GM18858 (cell line): ENCODE results near the gene UBE2K.
"Not testable (repeated sequence)": the region's sequence is repeated elsewhere in the genome, so short reads cannot be mapped to it uniquely, and the experiment has no call there.

ENCODE experiments used
- ATAC-seq: cut with Tn5 transposase; IDR thresholded peaks from one replicate; pipeline ENCODE4 v1.9.1; 2021; ENCODE audit not compliant: unreplicated experiment

UBE2K gene

DNA sequence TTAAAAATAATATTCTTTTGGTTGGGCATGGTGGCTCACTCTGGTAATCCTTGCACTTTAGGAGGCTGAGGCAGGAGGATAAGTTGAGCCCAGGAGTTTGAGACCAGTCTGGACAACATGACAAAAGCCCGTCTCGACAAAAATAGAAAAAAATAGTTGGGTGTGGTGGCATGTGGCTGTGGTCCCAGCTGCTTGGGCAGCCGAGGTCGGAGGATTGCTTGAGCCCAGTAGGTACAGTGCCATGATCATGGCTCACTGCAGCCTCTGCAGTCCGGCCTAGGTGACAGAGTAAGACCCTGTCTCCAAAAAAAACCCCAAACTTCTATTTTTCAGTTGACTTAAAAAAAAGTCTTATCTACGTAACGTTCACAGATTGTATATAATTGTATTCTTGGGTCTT is 23.9 kb downstream of the UBE2K start:
- no peak for ATAC-seq

GRCh38 chr4:39729557-39729956 is 31.6 kb downstream of the UBE2K start:
- no peak for ATAC-seq

GRCh38 chr4:39730072-39730471 is 32.1 kb downstream of the UBE2K start:
- no peak for ATAC-seq

GRCh38 chr4:39731908-39732307 is 34.0 kb downstream of the UBE2K start:
- no peak for ATAC-seq

- no peak for ATAC-seq
These were observed 34.8 kb downstream of the UBE2K start for GRCh38 chr4:39732728-39733127.

DNA sequence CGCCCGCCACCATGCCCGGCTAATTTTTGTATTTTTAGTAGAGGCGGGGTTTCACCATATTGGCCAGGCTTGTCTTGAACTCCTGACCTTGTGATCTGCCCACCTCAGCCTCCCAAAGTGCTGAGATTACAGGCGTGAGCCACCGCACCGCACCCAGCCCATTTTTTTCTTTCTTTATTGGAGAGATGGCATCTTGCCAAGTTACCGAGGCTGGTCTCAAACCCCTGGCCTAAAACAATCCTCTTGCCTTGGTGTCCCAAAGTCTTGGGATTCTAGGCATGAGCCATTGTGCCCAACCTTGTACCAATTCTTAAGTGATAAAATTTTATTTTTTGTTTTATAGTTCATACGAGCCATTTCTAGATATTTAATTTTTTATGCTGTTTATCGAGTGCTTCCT is 41.7 kb downstream of the UBE2K start:
- not testable (repeated sequence) for ATAC-seq

GRCh38 chr4:39741401-39741800 is 43.5 kb downstream of the UBE2K start:
- ATAC-seq, result no peak

DNA sequence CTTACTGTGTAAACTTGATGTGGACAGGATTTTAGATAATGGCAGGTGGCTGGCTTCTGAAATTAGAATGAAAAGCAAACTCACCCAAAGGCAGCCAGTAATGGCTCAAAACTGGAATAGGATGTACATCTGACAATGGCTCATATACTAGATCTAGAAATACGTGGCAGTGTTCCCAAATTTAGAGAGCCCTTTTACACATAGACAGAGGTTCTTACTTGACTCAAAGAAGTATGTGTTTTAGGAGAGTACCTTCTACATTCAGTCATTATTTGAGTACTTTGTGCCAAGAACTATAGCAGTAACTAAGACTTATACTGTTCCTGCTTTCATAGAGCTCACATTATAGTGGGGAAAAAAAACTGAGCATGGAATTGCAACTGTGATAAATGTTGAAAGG is 48.0 kb downstream of the UBE2K start:
- no peak for ATAC-seq

DNA sequence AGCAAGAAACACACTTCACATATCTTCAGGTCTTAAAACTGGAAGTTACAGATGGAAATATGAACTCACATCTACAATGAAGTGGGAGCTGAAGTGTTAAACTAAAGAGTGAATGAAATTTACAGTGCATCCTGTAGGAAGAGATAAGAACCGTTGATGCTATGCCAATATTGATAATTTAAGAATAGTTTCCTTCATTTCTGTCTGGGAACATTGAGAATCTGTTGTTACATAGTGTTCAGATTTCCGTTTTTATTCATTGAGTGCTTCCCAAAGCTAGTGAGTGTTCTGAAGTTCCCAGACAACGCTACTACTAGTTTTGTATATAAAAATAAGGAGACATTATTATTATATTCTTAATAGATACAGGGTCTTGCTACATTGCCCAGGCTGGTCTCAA is 52.3 kb downstream of the UBE2K start:
- ATAC-seq, result no peak

DNA sequence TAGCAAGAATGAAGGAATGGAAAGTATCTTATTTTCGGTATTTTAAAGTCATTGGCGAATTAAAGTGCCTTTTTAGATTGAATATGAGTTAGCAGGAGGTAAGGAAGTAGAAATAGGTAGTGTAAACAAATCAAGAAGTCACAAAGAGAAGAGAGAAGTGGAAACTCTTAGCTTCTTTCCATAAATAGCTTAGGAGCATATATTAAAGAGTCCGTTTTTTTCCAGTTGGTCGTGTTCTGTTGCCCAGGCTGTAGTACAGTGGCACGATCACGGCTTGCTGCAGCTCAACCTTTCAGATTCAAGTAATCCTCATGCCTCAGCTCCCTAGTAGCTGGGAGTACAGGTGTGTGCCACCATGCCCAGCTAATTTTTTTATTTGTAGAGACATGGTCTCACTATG is 56.4 kb downstream of the UBE2K start:
- ATAC-seq, result no peak

DNA sequence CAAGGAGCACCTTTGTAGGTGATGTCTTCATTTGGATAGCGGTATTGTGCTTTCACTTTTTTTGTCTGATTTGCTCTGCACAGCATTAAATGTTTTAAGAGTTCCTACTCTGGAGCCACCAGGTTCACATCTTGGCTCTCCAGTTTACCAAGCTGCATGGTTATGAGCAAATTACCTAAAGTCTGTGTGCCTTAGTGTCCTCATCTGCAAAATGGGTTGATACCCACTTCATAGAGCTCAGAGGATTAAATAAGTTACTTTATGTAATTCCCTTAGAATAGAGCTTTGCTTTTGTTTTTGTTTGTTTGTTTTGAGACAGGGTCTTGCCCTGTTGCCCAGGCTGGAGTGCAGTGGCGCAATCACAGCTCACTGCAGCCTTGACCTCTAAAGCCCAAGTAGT is 58.2 kb downstream of the UBE2K start:
- ATAC-seq, result no peak

DNA sequence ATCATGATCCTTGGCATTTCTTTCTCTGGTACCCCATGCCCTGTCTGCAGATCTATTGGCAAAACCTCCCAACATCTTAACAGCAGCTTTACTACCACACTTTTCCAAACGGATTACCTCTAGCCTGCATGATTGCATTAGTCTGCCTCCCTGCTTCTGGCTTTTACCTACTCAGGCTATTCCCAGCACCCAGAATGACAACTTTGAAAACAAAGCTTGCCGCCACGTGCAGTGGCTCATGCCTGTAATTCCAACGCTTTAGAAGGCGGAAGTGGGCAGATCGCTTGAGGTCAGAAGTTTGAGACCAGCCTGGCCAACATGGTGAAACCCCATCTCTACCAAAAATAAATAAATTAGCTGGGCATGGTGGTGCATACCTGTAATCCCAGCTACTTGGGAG is 60.2 kb downstream of the UBE2K start:
- ATAC-seq, result no peak

DNA sequence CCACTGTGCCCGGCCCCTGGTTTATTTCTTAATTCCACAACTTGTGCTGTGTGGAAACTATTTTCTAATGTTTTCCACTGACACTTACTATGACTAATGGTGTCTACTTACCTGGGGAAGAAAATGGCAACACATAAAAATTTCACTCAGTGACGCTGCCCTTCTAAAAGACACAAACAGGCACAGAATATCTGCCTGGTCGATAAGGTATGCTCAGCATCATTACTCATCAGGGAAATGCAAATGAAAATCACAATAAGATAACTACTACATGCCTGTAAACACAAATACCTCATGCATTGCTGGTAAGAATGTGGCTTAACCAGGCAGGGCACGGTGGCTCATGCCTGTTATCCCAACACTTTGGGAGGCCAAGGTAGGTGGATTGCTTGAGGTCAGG is 61.6 kb downstream of the UBE2K start:
- no peak for ATAC-seq

GRCh38 chr4:39761005-39761667 is 63.2 kb downstream of the UBE2K start:
- ATAC-seq, result no peak

DNA sequence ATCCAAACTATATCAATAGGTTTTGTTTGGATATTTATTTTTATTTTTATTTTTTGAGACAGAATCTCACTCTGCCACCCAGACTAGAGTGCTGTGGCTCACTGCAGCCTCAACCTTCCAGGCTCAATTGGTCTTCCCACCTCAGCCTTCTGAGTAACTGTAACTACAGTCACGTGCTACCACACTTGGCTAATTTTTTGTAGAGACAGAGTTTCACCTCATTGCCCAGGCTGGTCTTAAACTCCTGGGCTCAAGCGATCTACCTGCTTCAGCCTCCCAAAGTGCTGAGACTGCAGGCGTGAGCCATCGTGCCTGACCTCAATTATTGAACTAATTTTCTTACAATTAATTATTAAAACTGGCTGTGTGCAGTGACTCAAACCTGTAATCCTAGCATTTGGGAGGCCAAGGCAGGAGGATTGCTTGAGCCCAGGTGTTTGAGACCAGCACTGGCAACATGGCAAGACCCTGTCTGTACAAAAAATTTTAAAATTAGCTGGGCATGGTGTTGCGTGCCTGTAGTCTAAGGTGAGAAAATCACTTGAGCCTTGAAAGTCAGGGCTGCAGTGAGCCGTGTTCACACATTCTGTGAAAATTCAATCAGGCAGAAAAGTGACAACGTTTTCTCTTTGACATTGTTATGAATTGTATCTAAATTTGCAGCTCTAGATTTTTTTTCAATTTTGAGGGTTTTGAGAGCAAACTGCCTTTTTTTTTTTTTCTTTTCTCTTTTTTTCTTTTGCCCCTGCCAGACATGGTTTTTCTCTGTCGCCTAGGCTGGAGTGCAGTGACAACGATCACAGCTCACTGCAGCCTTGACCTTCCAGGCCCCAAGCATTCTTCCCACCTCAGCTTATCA is 66.0 kb downstream of the UBE2K start:
- ATAC-seq, result peak; percentile 52

DNA sequence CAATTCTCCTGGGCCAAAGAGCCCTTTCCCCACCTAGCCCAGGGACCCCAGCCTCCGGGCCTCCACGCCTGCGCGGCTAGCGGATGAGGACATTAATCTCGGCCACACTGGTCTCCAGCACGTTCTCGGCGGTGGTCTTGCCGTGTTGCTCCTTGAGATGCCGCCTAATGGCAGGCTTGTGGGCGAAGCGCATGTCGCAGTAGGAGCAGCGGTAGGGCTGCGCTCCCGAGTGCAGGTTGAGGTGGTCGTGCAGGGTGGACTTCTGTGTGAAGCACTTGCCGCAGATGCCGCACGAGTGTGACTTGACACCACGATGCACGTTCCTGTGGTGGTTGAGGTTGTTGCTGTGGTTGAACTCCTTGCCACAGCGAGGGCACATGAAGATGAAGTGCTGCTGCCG is 72.1 kb downstream of the UBE2K start:
- ATAC-seq, result no peak

- no peak for ATAC-seq
These were observed 72.5 kb downstream of the UBE2K start for GRCh38 chr4:39770471-39770870.

- ATAC-seq, result no peak
These were observed 73.2 kb downstream of the UBE2K start for GRCh38 chr4:39770969-39771724.

DNA sequence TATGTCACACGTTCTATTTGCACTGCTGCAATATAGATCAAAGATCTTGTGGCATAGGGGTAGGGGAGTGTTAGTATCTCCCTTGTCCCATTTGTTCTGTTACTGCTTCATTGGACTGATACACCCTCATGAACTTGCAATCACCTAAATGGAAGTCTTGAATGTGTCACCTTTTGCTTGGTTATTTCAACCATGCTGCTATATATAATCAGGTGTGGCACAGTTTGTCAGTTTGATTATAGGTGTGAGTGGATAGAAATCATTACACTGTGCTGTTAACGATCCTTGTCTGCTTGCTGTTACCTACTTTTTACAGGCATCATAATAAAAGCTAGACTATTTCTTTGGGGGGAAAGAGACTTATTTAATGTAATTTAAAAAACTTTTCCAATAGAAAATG is 84.1 kb downstream of the UBE2K start:
- ATAC-seq, result not testable (repeated sequence)

DNA sequence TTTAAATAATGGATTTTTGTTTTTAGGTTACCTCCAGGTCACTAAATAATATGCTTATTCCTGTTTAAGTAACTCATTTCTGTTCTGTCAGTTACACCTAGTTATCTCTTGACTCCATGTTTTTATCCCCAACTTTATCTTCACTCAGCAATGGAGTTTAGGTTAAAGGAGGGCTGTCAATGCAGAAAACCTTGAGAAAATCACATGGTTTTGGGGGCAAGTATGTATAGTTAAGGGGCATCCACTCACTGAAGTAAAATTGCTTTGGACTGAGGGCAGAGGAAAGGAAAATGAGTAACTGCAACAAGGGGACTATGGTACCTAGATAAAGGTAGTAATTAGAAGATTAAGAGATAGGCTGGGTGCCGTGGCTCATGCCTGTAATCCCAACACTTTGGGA is 87.1 kb downstream of the UBE2K start:
- ATAC-seq, result no peak

DNA sequence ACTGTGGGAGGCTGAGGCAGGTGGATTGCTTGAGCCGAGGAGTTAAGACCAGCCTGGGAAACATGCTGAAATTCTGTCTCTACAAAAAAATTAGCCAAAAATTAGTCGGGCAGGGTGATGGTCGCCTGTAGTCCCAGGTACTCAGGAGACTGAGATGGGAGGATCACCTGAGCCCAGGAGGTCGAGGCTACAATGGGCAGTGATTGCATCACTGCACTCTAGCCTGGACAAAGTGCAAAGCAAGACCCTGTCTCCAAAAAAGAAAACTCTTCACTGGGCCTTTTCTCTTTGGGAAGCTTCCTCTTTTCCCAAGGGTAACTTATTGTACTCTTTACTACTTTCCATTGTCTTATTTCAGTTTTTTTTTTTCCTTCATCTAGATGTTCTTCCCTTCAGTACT is 88.9 kb downstream of the UBE2K start:
- ATAC-seq, result no peak

DNA sequence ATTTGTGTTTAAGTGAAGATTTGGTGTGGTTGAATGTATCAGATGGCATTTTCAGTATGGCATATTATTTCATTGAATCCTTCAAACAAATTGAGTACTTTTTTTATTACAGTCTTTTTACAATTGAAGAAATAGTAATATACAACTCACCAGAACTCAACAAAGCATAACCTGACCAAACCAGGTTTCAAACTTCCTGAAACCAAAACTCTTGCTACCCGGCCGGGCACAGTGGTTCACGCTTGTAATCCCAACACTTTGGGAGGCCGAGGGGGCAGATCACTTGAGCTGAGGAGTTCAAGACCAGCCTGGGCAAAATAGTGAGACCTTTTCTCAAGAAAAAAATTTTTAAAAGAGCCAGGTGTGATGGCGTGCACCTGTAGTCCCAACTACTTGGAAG is 94.2 kb downstream of the UBE2K start:
- ATAC-seq, result no peak
